T-helper 1 cell treated with Interleukin-12 subunit alpha and Interleukin-12 subunit beta and Interleukin-4 antibody, amounts not matched to agents 30 μg/mL and 1 μg/mL, for 36 hours (primary cell): Measurements from ENCODE around the gene FOXS1.
"Not testable (repeated sequence)": the region's sequence is repeated elsewhere in the genome, so short reads cannot be mapped to it uniquely, and the experiment has no call there.

Experiments used
- H3K27ac Mint-ChIP-seq: one replicate; pipeline ENCODE4 v1.8.0; 2021; ENCODE audit warnings: mild to moderate bottlenecking, mixed read lengths
- H3K27me3 Mint-ChIP-seq: one replicate; pipeline ENCODE4 v1.8.0; 2021; ENCODE audit warnings: low read depth, mixed read lengths
- H3K36me3 Mint-ChIP-seq: one replicate; pipeline ENCODE4 v1.8.0; 2021; ENCODE audit warnings: low read depth, mixed read lengths
- H3K4me1 Mint-ChIP-seq: one replicate; pipeline ENCODE4 v1.8.0; 2021; ENCODE audit warnings: low read depth, mixed read lengths
- H3K4me3 Mint-ChIP-seq: one replicate; pipeline ENCODE4 v1.8.0; 2021; ENCODE audit warnings: mild to moderate bottlenecking, moderate library complexity, mixed read lengths
- H3K9me3 Mint-ChIP-seq: one replicate; pipeline ENCODE4 v1.8.0; 2021; ENCODE audit warnings: mixed read lengths

Gene FOXS1

GRCh38 chr20:31838646-31839292 is 6.6 kb downstream of the FOXS1 start:
- H3K4me1 Mint-ChIP-seq, result peaks cover 10% of the 10 kb centered on the region
- no peaks in the 10 kb centered on the region for H3K9me3 Mint-ChIP-seq

GRCh38 chr20:31837896-31838397 is 7.5 kb downstream of the FOXS1 start:
- H3K36me3 Mint-ChIP-seq, result no peaks in the 10 kb centered on the region

More at GRCh38 chr20:31838646-31839292, 6.6 kb downstream of the FOXS1 start:
- H3K27ac Mint-ChIP-seq, result no peak overlapping the region
- H3K36me3 Mint-ChIP-seq, result no peaks in the 10 kb centered on the region
- no peaks in the 10 kb centered on the region for H3K27me3 Mint-ChIP-seq
- H3K4me3 Mint-ChIP-seq, result no peak overlapping the region

GRCh38 chr20:31836853-31837608 is 8.4 kb downstream of the FOXS1 start:
- Mint-ChIP-seq H3K36me3 (no peaks in the 10 kb centered on the region), H3K27ac (no peak overlapping the region), H3K9me3 (no peaks in the 10 kb centered on the region), H3K4me3 (no peak overlapping the region), H3K27me3 (no peaks in the 10 kb centered on the region), H3K4me1 (peaks cover 10% of the 10 kb centered on the region)

More at GRCh38 chr20:31837896-31838397, 7.5 kb downstream of the FOXS1 start:
- Mint-ChIP-seq H3K4me1 (peaks cover 10% of the 10 kb centered on the region), H3K4me3 (no peak overlapping the region), H3K27ac (no peak overlapping the region), H3K9me3 (no peaks in the 10 kb centered on the region), H3K27me3 (no peaks in the 10 kb centered on the region)

- Mint-ChIP-seq H3K4me1 (peaks cover 10% of the 10 kb centered on the region), H3K9me3 (no peaks in the 10 kb centered on the region), H3K27ac (no peak overlapping the region), H3K4me3 (no peak overlapping the region), H3K27me3 (no peaks in the 10 kb centered on the region), H3K36me3 (no peaks in the 10 kb centered on the region)
Measured at GRCh38 chr20:31835977-31836852, 9.2 kb downstream of the FOXS1 start.

- Mint-ChIP-seq H3K36me3 (no peaks in the 10 kb centered on the region), H3K4me3 (no peak overlapping the region), H3K27ac (no peak overlapping the region), H3K9me3 (no peaks in the 10 kb centered on the region), H3K27me3 (no peaks in the 10 kb centered on the region), H3K4me1 (peaks cover 10% of the 10 kb centered on the region)
Measured at GRCh38 chr20:31835554-31835953, 9.8 kb downstream of the FOXS1 start.

- Mint-ChIP-seq H3K4me1 (peaks cover 10% of the 10 kb centered on the region), H3K27me3 (no peaks in the 10 kb centered on the region), H3K4me3 (no peak overlapping the region), H3K27ac (no peak overlapping the region), H3K9me3 (no peaks in the 10 kb centered on the region), H3K36me3 (no peaks in the 10 kb centered on the region)
Measured at GRCh38 chr20:31833931-31834521, 11.4 kb downstream of the FOXS1 start.

- H3K4me1 Mint-ChIP-seq, result peaks cover 10% of the 10 kb centered on the region
- no peak overlapping the region for H3K4me3 Mint-ChIP-seq
Measured at GRCh38 chr20:31833130-31833930, 12.1 kb downstream of the FOXS1 start.

GRCh38 chr20:31831771-31832306 is 13.6 kb downstream of the FOXS1 start:
- Mint-ChIP-seq H3K27ac (no peak overlapping the region), H3K4me3 (no peak overlapping the region), H3K4me1 (peaks cover 10% of the 10 kb centered on the region), H3K36me3 (no peaks in the 10 kb centered on the region), H3K27me3 (peaks cover 3% of the 10 kb centered on the region), H3K9me3 (no peaks in the 10 kb centered on the region)

More at GRCh38 chr20:31833130-31833930, 12.1 kb downstream of the FOXS1 start:
- H3K27me3 Mint-ChIP-seq, result peaks cover 3% of the 10 kb centered on the region
- no peaks in the 10 kb centered on the region for H3K36me3 Mint-ChIP-seq
- H3K27ac Mint-ChIP-seq, result no peak overlapping the region
- no peaks in the 10 kb centered on the region for H3K9me3 Mint-ChIP-seq

GRCh38 chr20:31831211-31831610 is 14.2 kb downstream of the FOXS1 start:
- no peak overlapping the region for H3K4me3 Mint-ChIP-seq
- H3K36me3 Mint-ChIP-seq, result no peaks in the 10 kb centered on the region
- H3K27me3 Mint-ChIP-seq, result peaks cover 3% of the 10 kb centered on the region
- no peak overlapping the region for H3K27ac Mint-ChIP-seq
- H3K4me1 Mint-ChIP-seq, result peaks cover 7% of the 10 kb centered on the region
- no peaks in the 10 kb centered on the region for H3K9me3 Mint-ChIP-seq

GRCh38 chr20:31830406-31830981 is 14.9 kb downstream of the FOXS1 start:
- Mint-ChIP-seq H3K27me3 (peaks cover 3% of the 10 kb centered on the region), H3K4me1 (peaks cover 3% of the 10 kb centered on the region), H3K27ac (no peak overlapping the region), H3K9me3 (no peaks in the 10 kb centered on the region), H3K4me3 (no peak overlapping the region), H3K36me3 (no peaks in the 10 kb centered on the region)

- Mint-ChIP-seq H3K36me3 (no peaks in the 10 kb centered on the region), H3K27ac (no peak overlapping the region), H3K27me3 (peaks cover 3% of the 10 kb centered on the region), H3K4me1 (no peaks in the 10 kb centered on the region), H3K9me3 (no peaks in the 10 kb centered on the region), H3K4me3 (no peak overlapping the region)
Measured at GRCh38 chr20:31829731-31830130, 15.7 kb downstream of the FOXS1 start.

GRCh38 chr20:31828016-31828415 is 17.4 kb downstream of the FOXS1 start:
- H3K27me3 Mint-ChIP-seq, H3K27ac Mint-ChIP-seq, H3K4me3 Mint-ChIP-seq, H3K4me1 Mint-ChIP-seq, H3K36me3 Mint-ChIP-seq, H3K9me3 Mint-ChIP-seq: not testable (repeated sequence)

GRCh38 chr20:31827059-31827458 is 18.3 kb downstream of the FOXS1 start:
- Mint-ChIP-seq H3K36me3 (no peaks in the 10 kb centered on the region), H3K9me3 (no peaks in the 10 kb centered on the region), H3K4me1 (no peaks in the 10 kb centered on the region), H3K27ac (no peak overlapping the region), H3K27me3 (peaks cover 3% of the 10 kb centered on the region), H3K4me3 (no peak overlapping the region)
